IMR-90 (cell line): Measurements from ENCODE around the gene KRT36. TPM values are rescaled to one million over a fixed set of nuclear protein-coding genes. Genes with fewer than 3 reads are reported as not detected.

Source experiments
- ATAC-seq: fragments of 200-7000 bp; cut with Tn5 transposase; 2 replicates; pipeline ENCODE4 v1.9.1; 2020; ENCODE audit warnings: low read depth, mild to moderate bottlenecking, moderate library complexity
- BruUV-seq: library from RNA; stranded (reverse); fragments of 400-500 nt; replicated peaks from 2 replicates; lab custom pipeline; 2021; lab: Mats Ljungman, UMichigan
- CTCF ChIA-PET: fragments of 300-600 bp; formaldehyde crosslinking; extraction: SDS; loops from one replicate; lab custom pipeline; 2021; ENCODE audit warnings: antibody characterized with exemption; lab: Yijun Ruan, JAX
- POLR2A ChIA-PET: fragments of 300-600 bp; sonication (Branson Sonifier 250); formaldehyde crosslinking; loops from one replicate; lab custom pipeline; 2022; ENCODE audit warnings: antibody characterized with exemption; ENCODE audit not compliant: unreplicated experiment; lab: Charles Lee
- DNase-seq: peaks from one replicate; pipeline ENCODE4 v3.0.0; 2013
- H2AFZ ChIP-seq: replicated peaks from 2 replicates; pipeline ENCODE3; 2013; ENCODE audit warnings: low read length, mild to moderate bottlenecking; ENCODE audit not compliant: poor library complexity
- H2AK5ac ChIP-seq: 2 replicates; pipeline ENCODE4 v1.6.1; 2013; ENCODE audit warnings: low read depth, low read length, inconsistent platforms
- H2AK9ac ChIP-seq: replicated peaks from 2 replicates; pipeline ENCODE3; 2013; ENCODE audit warnings: mild to moderate bottlenecking, low read depth, low read length, moderate library complexity; ENCODE audit not compliant: poor library complexity
- H2BK120ac ChIP-seq: 2 replicates; pipeline ENCODE4 v1.6.1; 2013; ENCODE audit warnings: low read depth, low read length, inconsistent platforms
- H2BK15ac ChIP-seq: 3 replicates; pipeline ENCODE4 v1.6.1; 2013; ENCODE audit warnings: low read depth, low read length, inconsistent platforms
- H2BK20ac ChIP-seq: 2 replicates; pipeline ENCODE4 v1.6.1; 2013; ENCODE audit warnings: low read depth, mild to moderate bottlenecking, inconsistent platforms, low read length, moderate library complexity
- H2BK5ac ChIP-seq: 2 replicates; pipeline ENCODE4 v1.6.1; 2013; ENCODE audit warnings: mild to moderate bottlenecking, low read depth, low read length, inconsistent platforms; ENCODE audit not compliant: poor library complexity, severe bottlenecking
- H3K14ac ChIP-seq: replicated peaks from 2 replicates; pipeline ENCODE4 v1.6.1; 2013; ENCODE audit warnings: low read depth, low read length, inconsistent platforms
- H3K18ac ChIP-seq: 2 replicates; pipeline ENCODE4 v1.6.1; 2013; ENCODE audit warnings: low read depth, low read length, control low read depth
- H3K23ac ChIP-seq: 2 replicates; pipeline ENCODE4 v1.6.1; 2013; ENCODE audit warnings: low read depth, low read length, inconsistent platforms
- H3K27ac ChIP-seq: 2 replicates; pipeline ENCODE4 v1.5.1; 2013; ENCODE audit warnings: mild to moderate bottlenecking, control low read depth, low read length; ENCODE audit not compliant: insufficient read depth
- H3K27me3 ChIP-seq: 2 replicates; pipeline ENCODE4 v1.6.1; 2013; ENCODE audit warnings: low read length; ENCODE audit not compliant: control insufficient read depth, insufficient read depth
- H3K36me3 ChIP-seq: 2 replicates; pipeline ENCODE4 v1.6.1; 2013; ENCODE audit warnings: low read length, mixed read lengths; ENCODE audit not compliant: control insufficient read depth, insufficient read depth
- H3K4ac ChIP-seq: 2 replicates; pipeline ENCODE4 v1.6.1; 2013; ENCODE audit warnings: low read depth, low read length, inconsistent platforms
- H3K4me1 ChIP-seq: 2 replicates; pipeline ENCODE4 v1.6.1; 2013; ENCODE audit warnings: low read length, mixed read lengths; ENCODE audit not compliant: control insufficient read depth, insufficient read depth
- H3K4me2 ChIP-seq: 2 replicates; pipeline ENCODE4 v1.6.1; 2013; ENCODE audit warnings: low read depth, mild to moderate bottlenecking, control low read depth, low read length, moderate library complexity
- H3K4me3 ChIP-seq: 2 replicates; pipeline ENCODE4 v1.5.1; 2013; ENCODE audit warnings: low read depth, mild to moderate bottlenecking, control low read depth, low read length, moderate library complexity; ENCODE audit not compliant: insufficient read depth
- H3K56ac ChIP-seq: 2 replicates; pipeline ENCODE4 v1.6.1; 2013; ENCODE audit warnings: low read length, inconsistent platforms; ENCODE audit not compliant: insufficient read depth; ENCODE audit errors: extremely low read depth
- H3K79me1 ChIP-seq, 2 experiments: 2 replicates each; pipeline ENCODE4 v1.6.1; 2013; ENCODE audit warnings: low read length in 2 of 2, inconsistent platforms in 1 of 2, low read depth in 1 of 2
- H3K9ac ChIP-seq: 2 replicates; pipeline ENCODE4 v1.6.1; 2013; ENCODE audit warnings: low read depth, low read length, control low read depth
- H3K9me1 ChIP-seq: 2 replicates; pipeline ENCODE4 v1.6.1; 2013; ENCODE audit warnings: low read length, inconsistent platforms; ENCODE audit not compliant: insufficient read depth
- H3K9me3 ChIP-seq: 2 replicates; pipeline ENCODE4 v1.6.1; 2013; ENCODE audit warnings: low read length; ENCODE audit not compliant: control insufficient read depth, insufficient read depth
- H4K20me1 ChIP-seq: 2 replicates; pipeline ENCODE4 v1.6.1; 2013; ENCODE audit warnings: low read length, inconsistent platforms; ENCODE audit not compliant: insufficient read depth
- H4K5ac ChIP-seq: 2 replicates; pipeline ENCODE4 v1.6.1; 2013; ENCODE audit warnings: mild to moderate bottlenecking, low read depth, low read length, control low read depth
- H4K8ac ChIP-seq, 2 experiments: 2 replicates each; pipeline ENCODE4 v1.6.1; 2013; ENCODE audit warnings: low read depth in 2 of 2, low read length in 2 of 2, control low read depth in 1 of 2, inconsistent platforms in 1 of 2
- H4K91ac ChIP-seq: 2 replicates; pipeline ENCODE4 v1.6.1; 2013; ENCODE audit warnings: low read depth, low read length, inconsistent platforms; ENCODE audit not compliant: insufficient read depth
- BHLHE40 ChIP-seq: fragments of 150-350 bp; IDR thresholded peaks from 2 replicates; pipeline ENCODE4 v1.6.1; 2016; ENCODE audit warnings: mild to moderate bottlenecking, low read depth, low read length
- CEBPB ChIP-seq: IDR thresholded peaks from 2 replicates; pipeline ENCODE4 v1.6.1; 2012; ENCODE audit warnings: low read depth, low read length, improper control_type of control experiment
- CHD1 ChIP-seq: IDR thresholded peaks from 2 replicates; pipeline ENCODE4 v1.6.1; 2012; ENCODE audit warnings: low read depth, low read length, improper control_type of control experiment
- ELK1 ChIP-seq: fragments of 150-350 bp; IDR thresholded peaks from 2 replicates; pipeline ENCODE4 v1.6.1; 2016; ENCODE audit warnings: low read depth, mild to moderate bottlenecking, low read length, moderate library complexity, borderline replicate concordance
- FOS ChIP-seq: fragments of 150-350 bp; IDR thresholded peaks from 2 replicates; pipeline ENCODE4 v1.6.1; 2016; ENCODE audit warnings: low read depth, low read length
- MAFK ChIP-seq: IDR thresholded peaks from 2 replicates; pipeline ENCODE4 v1.6.1; 2012; ENCODE audit warnings: low read depth, low read length, improper control_type of control experiment
- MAZ ChIP-seq: IDR thresholded peaks from 2 replicates; pipeline ENCODE4 v1.6.1; 2012; ENCODE audit warnings: low read depth, mild to moderate bottlenecking, low read length, improper control_type of control experiment, moderate library complexity, borderline replicate concordance
- MXI1 ChIP-seq: IDR thresholded peaks from 2 replicates; pipeline ENCODE4 v1.6.1; 2012; ENCODE audit warnings: low read depth, mild to moderate bottlenecking, low read length, moderate library complexity, borderline replicate concordance
- NFE2L2 ChIP-seq: fragments of 150-350 bp; IDR thresholded peaks from 2 replicates; pipeline ENCODE4 v1.6.1; 2016; ENCODE audit warnings: low read depth, mild to moderate bottlenecking, low read length
- POLR2A ChIP-seq: IDR thresholded peaks from 2 replicates; pipeline ENCODE4 v1.6.1; 2012; ENCODE audit warnings: mild to moderate bottlenecking, low read depth, low read length
- RAD21 ChIP-seq: IDR thresholded peaks from 2 replicates; pipeline ENCODE4 v1.6.1; 2012; ENCODE audit warnings: low read length, improper control_type of control experiment
- RCOR1 ChIP-seq: IDR thresholded peaks from 2 replicates; pipeline ENCODE4 v1.6.1; 2012; ENCODE audit warnings: mild to moderate bottlenecking, low read length, improper control_type of control experiment; ENCODE audit not compliant: insufficient replicate concordance
- SMC3 ChIP-seq: fragments of 150-350 bp; IDR thresholded peaks from 2 replicates; pipeline ENCODE4 v1.6.1; 2016; ENCODE audit warnings: low read depth, mild to moderate bottlenecking, antibody characterized with exemption, low read length, moderate library complexity
- USF2 ChIP-seq: fragments of 150-350 bp; IDR thresholded peaks from 2 replicates; pipeline ENCODE4 v1.6.1; 2017; ENCODE audit warnings: mild to moderate bottlenecking, antibody characterized with exemption, low read length, low read depth
- WGBS, 2 experiments: methylation state at CpG; one replicate each; pipeline versions ENCODE4 v1.1.5 to v1.1.7; 2013; ENCODE audit warnings: missing lambda C conversion rate in 2 of 2; ENCODE audit not compliant: insufficient read length in 1 of 2; ENCODE audit errors: extremely low coverage in 2 of 2; 5-methylcytosine and 5-hydroxymethylcytosine counted together
- dilution Hi-C: fragments of 300-500 bp; cut with HindIII; formaldehyde crosslinking; loops from one replicate; pipeline ENCODE4 v1.14.3; 2018; ENCODE audit warnings: low sequenced_read_pairs; ENCODE audit not compliant: unreplicated experiment
- in situ Hi-C: fragments of 300-500 bp; cut with MboI; formaldehyde crosslinking; loops from 3 replicates; pipeline ENCODE4 v1.14.3; 2019; ENCODE audit warnings: low sequenced_read_pairs, inconsistent platforms, mixed read lengths
- intact Hi-C: fragments of 100-400 bp; cut with micrococcal nuclease; formaldehyde crosslinking; loops from 2 replicates; pipeline ENCODE4 v1.10.0; 2022
- polyA plus RNA-seq, 3 experiments: library from polyadenylated mRNA; depleted of rRNA; stranded (reverse); fragments of >200 nt; gene quantifications; 2 replicates each; pipeline ENCODE4 v1.2.3, GENCODE V29; 2012; ENCODE audit warnings: low replicate concordance in 1 of 3
- total RNA-seq: library from RNA; depleted of rRNA; stranded (reverse); fragments of >200 nt; gene quantifications from 2 replicates; pipeline ENCODE4 v1.2.3, GENCODE V29; 2012

Gene KRT36
- total and polyA plus RNA-seq, 2 of the 4 experiments (the other 2 are of a cell fraction) = not detected

- no peak overlapping the region for H3K4me3 ChIP-seq
- H3K9me3 ChIP-seq = no peaks in the 10 kb centered on the region
- H3K23ac ChIP-seq = no peak overlapping the region
- 0 out of 2 replicates have a peak overlapping the region, but pooled peaks have one; percentile 6 for H3K18ac ChIP-seq
- no peak overlapping the region for H3K56ac ChIP-seq
- ATAC-seq = peak; percentile 67
- no peaks in the 10 kb centered on the region for H4K20me1 ChIP-seq
- dilution Hi-C loops = no loop called here
- no peak overlapping the region for H2BK15ac ChIP-seq
- DNase-seq = peak; percentile 69
- H4K91ac ChIP-seq = no peak overlapping the region; the same call in 1 of the 2 replicates
- BruUV-seq = no TSS peak
- peaks cover 16% of the 10 kb centered on the region for H3K4me1 ChIP-seq
- peaks cover 13% of the 10 kb centered on the region for H3K9me1 ChIP-seq
- peak overlapping the region; percentile 44 for H2AK5ac ChIP-seq
- H2AK9ac ChIP-seq = no peak overlapping the region
- no peak overlapping the region for H4K5ac ChIP-seq
- no peak overlapping the region for H3K9ac ChIP-seq
- H3K36me3 ChIP-seq = no peaks in the 10 kb centered on the region
- ChIA-PET CTCF (interaction anchor here (1.0 to 1.5 kb wide), 2 partner anchors 44 to 159 kb away, joined by 3 to 4 read pairs; no protein-coding TSS in a partner anchor), POLR2A (no interaction called here)
- H3K27me3 ChIP-seq = no peaks in the 10 kb centered on the region; the same call in 1 of the 2 replicates
- H2BK5ac ChIP-seq = peak overlapping the region; percentile 30
- peak overlapping the region; percentile 25 for H2AFZ ChIP-seq
- intact Hi-C loops = loop anchor here (1.0 kb wide), 1 partner anchor 38 kb away; no protein-coding TSS in a partner anchor
- no peaks in the 10 kb centered on the region for H3K79me1 ChIP-seq
- H2BK20ac ChIP-seq = no peak overlapping the region
- H2BK120ac ChIP-seq = no peak overlapping the region
- in situ Hi-C loops = no loop called here
- H4K8ac ChIP-seq = peak overlapping the region in 1 of 2 experiments; percentile 0; a peak in 1 of 4 replicates
- no CpG with 5 or more reads among the region's 8 CpGs for WGBS, 2 experiments
- H3K4ac ChIP-seq = 0 out of 2 replicates have a peak overlapping the region, but pooled peaks have one; percentile 34
- peak overlapping the region; percentile 22; the same call in 1 of the 2 replicates for H3K27ac ChIP-seq
- H3K14ac ChIP-seq = no peak overlapping the region
- H3K4me2 ChIP-seq = peak overlapping the region; percentile 51
- TF ChIP-seq MAFK = no peak
- no peak for TF ChIP-seq MXI1
- no peak for TF ChIP-seq RAD21
- no peak for TF ChIP-seq USF2
- TF ChIP-seq ELK1 = no peak
- no peak for TF ChIP-seq RCOR1
- no peak for TF ChIP-seq POLR2A
- TF ChIP-seq NFE2L2 = no peak
- no peak for TF ChIP-seq CEBPB
- TF ChIP-seq FOS = no peak
- no peak for TF ChIP-seq MAZ
- no peak for TF ChIP-seq BHLHE40
- TF ChIP-seq CHD1 = no peak
- no peak for TF ChIP-seq SMC3
Observed at GRCh38 chr17:41504246-41504977, 14.7 kb upstream of the KRT36 start.
